Keratinocyte (primary cell): Measurements from ENCODE around the gene TRIM25. TPM values are rescaled to one million over a fixed set of nuclear protein-coding genes. Genes with fewer than 3 reads are reported as not detected.

Source experiments
- DNase-seq: peaks from one replicate; pipeline ENCODE4 v3.0.0-alpha.2; 2011; ENCODE audit warnings: low read depth, missing footprints, low spot score
- FAIRE-seq: peaks from 2 replicates; lab custom pipeline; 2011; peaks lifted over from hg19 to GRCh38; lab: Jason Lieb, UNC
- H2AFZ ChIP-seq: 2 replicates; pipeline ENCODE4 v1.6.0; 2012; ENCODE audit warnings: low read length, control low read depth, inconsistent platforms; ENCODE audit not compliant: control insufficient read depth
- H3K27ac ChIP-seq: 2 replicates; pipeline ENCODE4 v1.5.1; 2011; ENCODE audit warnings: low read length; ENCODE audit not compliant: control insufficient read depth, insufficient read depth
- H3K27me3 ChIP-seq: 3 replicates; pipeline ENCODE4 v1.6.0; 2011; ENCODE audit warnings: low read length; ENCODE audit not compliant: control insufficient read depth, insufficient read depth; ENCODE audit errors: extremely low read depth
- H3K36me3 ChIP-seq, 2 experiments: 2 replicates in 1 of 2; 3 replicates in 1 of 2; pipeline ENCODE4 v1.5.1; 2011; ENCODE audit warnings: low read length in 2 of 2, mild to moderate bottlenecking in 1 of 2; ENCODE audit not compliant: control insufficient read depth in 2 of 2, insufficient read depth in 2 of 2; ENCODE audit errors: extremely low read depth in 1 of 2
- H3K4me1 ChIP-seq: 3 replicates; pipeline ENCODE4 v1.5.1; 2011; ENCODE audit warnings: low read length; ENCODE audit not compliant: control insufficient read depth, insufficient read depth; ENCODE audit errors: extremely low read depth
- H3K4me2 ChIP-seq: 3 replicates; pipeline ENCODE4 v1.6.0; 2011; ENCODE audit warnings: low read depth, low read length; ENCODE audit not compliant: control insufficient read depth, insufficient read depth; ENCODE audit errors: extremely low read depth
- H3K4me3 ChIP-seq, 3 experiments: fragments of 200-600 bp in 1 of 3; sonication (generic) in 1 of 3; 2 replicates in 2 of 3; 3 replicates in 1 of 3; pipeline ENCODE4 v1.5.1; 2011 to 2016; ENCODE audit warnings: low read length in 3 of 3, mild to moderate bottlenecking in 3 of 3, control low read depth in 2 of 3, inconsistent platforms in 1 of 3, low read depth in 1 of 3, mixed read lengths in 1 of 3, mixed run types in 1 of 3, moderate library complexity in 1 of 3; ENCODE audit not compliant: control insufficient read depth in 2 of 3, insufficient read depth in 2 of 3; ENCODE audit errors: extremely low read depth in 1 of 3
- H3K79me2 ChIP-seq: 2 replicates; pipeline ENCODE4 v1.6.0; 2012; ENCODE audit warnings: low read length; ENCODE audit not compliant: control insufficient read depth, insufficient read depth
- H3K9ac ChIP-seq: 3 replicates; pipeline ENCODE4 v1.6.0; 2011; ENCODE audit warnings: low read length; ENCODE audit not compliant: control insufficient read depth, insufficient read depth; ENCODE audit errors: extremely low read depth
- H3K9me1 ChIP-seq: 3 replicates; pipeline ENCODE4 v1.6.0; 2011; ENCODE audit warnings: low read length; ENCODE audit not compliant: control insufficient read depth, insufficient read depth; ENCODE audit errors: extremely low read depth
- H3K9me3 ChIP-seq: 2 replicates; pipeline ENCODE4 v1.5.1; 2012; ENCODE audit warnings: low read depth, low read length; ENCODE audit not compliant: control insufficient read depth
- H4K20me1 ChIP-seq: 3 replicates; pipeline ENCODE4 v1.6.0; 2011; ENCODE audit warnings: low read length; ENCODE audit not compliant: control insufficient read depth, insufficient read depth; ENCODE audit errors: extremely low read depth
- EZH2 ChIP-seq: IDR thresholded peaks from one replicate; pipeline ENCODE4 v1.6.1; 2012; ENCODE audit warnings: inconsistent platforms, mild to moderate bottlenecking, low read length, moderate library complexity
- dilution Hi-C: fragments of 300-500 bp; cut with MboI; formaldehyde crosslinking; loops from one replicate; pipeline ENCODE4 v1.7.0; 2020; ENCODE audit warnings: low sequenced_read_pairs; ENCODE audit not compliant: extremely low pct_ligation_motif_present
- polyA plus RNA-seq, 5 experiments: library from polyadenylated mRNA; depleted of rRNA in 3 of 5; stranded (reverse) in 3 of 5; stranded (forward) in 1 of 5; unstranded in 1 of 5; fragments of >200 nt; gene quantifications; 1 replicate in 1 of 5; 2 replicates in 3 of 5; 3 replicates in 1 of 5; pipeline versions ENCODE4 v1.2.1 to v1.2.3, GENCODE V29; 2011 to 2012; ENCODE audit warnings: missing spikeins in 2 of 5, low read depth in 1 of 5, low replicate concordance in 1 of 5
- TF ChIP-seq, protein P1 (sequence below), 3 experiments: IDR thresholded peaks in 1 of 3; conservative IDR thresholded peaks in 1 of 3; optimal IDR thresholded peaks in 1 of 3; 2 replicates in 2 of 3; 3 replicates in 1 of 3; pipeline versions ENCODE3 to v1.5.1; 2011; ENCODE audit warnings: low read length in 3 of 3, mild to moderate bottlenecking in 3 of 3, moderate library complexity in 2 of 3, control low read depth in 1 of 3, inconsistent platforms in 1 of 3; ENCODE audit not compliant: insufficient read depth in 2 of 3; ENCODE audit errors: extremely low read depth in 1 of 3

Gene TRIM25
- polyA plus RNA-seq, 1 donor (not counting 4 experiments of a cell fraction or from before 2014, with no cell fraction given) = 60.3 TPM

DNA sequence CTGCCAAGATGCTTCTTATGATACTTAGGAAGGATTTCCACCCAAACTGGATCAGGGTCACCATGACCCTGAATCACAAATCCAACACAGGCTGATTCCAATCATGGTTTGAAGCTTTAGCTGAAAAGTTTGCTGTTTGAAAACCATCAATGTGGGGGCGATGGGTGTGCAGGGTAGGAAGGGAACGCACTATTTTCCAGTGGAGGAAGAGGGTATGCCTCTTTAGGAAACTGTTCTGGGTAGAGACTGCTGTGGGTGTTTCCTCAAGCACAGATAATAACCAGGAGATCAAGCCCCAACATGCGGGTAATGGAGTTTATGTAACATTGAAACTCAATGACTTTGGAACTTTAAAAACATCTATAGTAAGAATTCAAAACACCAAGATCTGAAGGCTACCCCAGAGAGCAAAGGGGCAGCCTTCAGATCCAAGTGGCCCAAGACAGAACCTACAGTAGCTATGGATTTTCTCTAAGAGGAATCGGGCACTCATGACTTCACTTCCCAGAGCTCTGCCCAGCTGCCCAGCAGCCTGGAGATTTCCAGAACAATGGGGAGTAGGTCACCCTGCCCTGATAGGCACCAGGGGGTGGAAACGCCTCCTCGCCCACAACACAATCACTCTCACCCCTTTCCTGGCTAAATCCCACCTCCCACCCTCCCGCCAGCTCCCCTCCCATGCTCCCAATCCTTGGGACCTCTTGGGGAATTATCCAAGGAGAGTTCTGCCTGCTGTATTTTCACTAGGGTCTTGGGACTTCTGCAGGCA is 22.8 kb downstream of the TRIM25 start:
- no peak for TF ChIP-seq EZH2
- TF ChIP-seq, protein P1, sequence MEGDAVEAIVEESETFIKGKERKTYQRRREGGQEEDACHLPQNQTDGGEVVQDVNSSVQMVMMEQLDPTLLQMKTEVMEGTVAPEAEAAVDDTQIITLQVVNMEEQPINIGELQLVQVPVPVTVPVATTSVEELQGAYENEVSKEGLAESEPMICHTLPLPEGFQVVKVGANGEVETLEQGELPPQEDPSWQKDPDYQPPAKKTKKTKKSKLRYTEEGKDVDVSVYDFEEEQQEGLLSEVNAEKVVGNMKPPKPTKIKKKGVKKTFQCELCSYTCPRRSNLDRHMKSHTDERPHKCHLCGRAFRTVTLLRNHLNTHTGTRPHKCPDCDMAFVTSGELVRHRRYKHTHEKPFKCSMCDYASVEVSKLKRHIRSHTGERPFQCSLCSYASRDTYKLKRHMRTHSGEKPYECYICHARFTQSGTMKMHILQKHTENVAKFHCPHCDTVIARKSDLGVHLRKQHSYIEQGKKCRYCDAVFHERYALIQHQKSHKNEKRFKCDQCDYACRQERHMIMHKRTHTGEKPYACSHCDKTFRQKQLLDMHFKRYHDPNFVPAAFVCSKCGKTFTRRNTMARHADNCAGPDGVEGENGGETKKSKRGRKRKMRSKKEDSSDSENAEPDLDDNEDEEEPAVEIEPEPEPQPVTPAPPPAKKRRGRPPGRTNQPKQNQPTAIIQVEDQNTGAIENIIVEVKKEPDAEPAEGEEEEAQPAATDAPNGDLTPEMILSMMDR (optimal IDR thresholded peaks at IDR 0.05 in 1 of 3, IDR thresholded peaks at IDR 0.05 in 1 of 3, conservative IDR thresholded peaks at IDR 0.05 in 1 of 3; ENCODE audit: extremely low read depth in 1 of 3, insufficient read depth in 2 of 3, low read length in 3 of 3) = no peak
- dilution Hi-C loops = no loop called here
- no peaks in the 10 kb centered on the region for H4K20me1 ChIP-seq

DNA sequence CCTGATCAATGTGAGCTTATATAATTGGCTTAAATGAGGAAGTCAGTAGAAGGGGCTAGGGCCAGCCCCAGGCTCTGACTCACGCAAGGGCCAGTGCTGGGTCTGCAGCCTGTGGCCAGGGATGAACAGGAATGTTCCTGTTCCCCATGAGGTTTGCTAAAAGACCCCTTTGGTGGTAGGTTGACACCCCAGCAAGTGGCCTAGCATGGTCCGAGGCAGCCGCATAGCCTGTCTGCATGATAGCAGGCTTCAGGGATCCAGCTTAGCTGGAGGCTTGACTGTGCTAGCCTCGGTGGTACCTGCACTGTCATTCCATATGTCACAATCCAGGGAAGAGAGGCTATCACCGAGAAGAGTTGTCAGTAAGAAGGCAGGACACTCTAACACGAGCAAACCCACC is 23.5 kb downstream of the TRIM25 start:
- H3K36me3 ChIP-seq = peaks cover 48 to 51% of the 10 kb centered on the region in 2 experiments
- dilution Hi-C loops = no loop called here
- H3K27ac ChIP-seq = no peak overlapping the region
- H3K4me1 ChIP-seq = no peaks in the 10 kb centered on the region
- FAIRE-seq (no peak), DNase-seq (no peak)
- H3K4me3 ChIP-seq = no peak overlapping the region
- no peak overlapping the region for H3K9ac ChIP-seq
- no peaks in the 10 kb centered on the region for H3K79me2 ChIP-seq
- no peaks in the 10 kb centered on the region for H3K9me1 ChIP-seq
- TF ChIP-seq EZH2 = no peak
- TF ChIP-seq, protein P1 (optimal IDR thresholded peaks at IDR 0.05 in 1 of 3, IDR thresholded peaks at IDR 0.05 in 1 of 3, conservative IDR thresholded peaks at IDR 0.05 in 1 of 3; ENCODE audit: extremely low read depth in 1 of 3, insufficient read depth in 2 of 3, low read length in 3 of 3) = no peak
- H3K9me3 ChIP-seq = peaks cover 13% of the 10 kb centered on the region
- no peak overlapping the region for H2AFZ ChIP-seq
- no peaks in the 10 kb centered on the region for H3K27me3 ChIP-seq
- H3K4me2 ChIP-seq = no peak overlapping the region
- H4K20me1 ChIP-seq = no peaks in the 10 kb centered on the region

More for the DNA sequence above, 22.8 kb downstream of the TRIM25 start:
- Histone ChIP-seq H3K4me2 (no peak overlapping the region), H3K9ac (no peak overlapping the region), H3K27ac (no peak overlapping the region), H3K9me1 (no peaks in the 10 kb centered on the region), H3K9me3 (peaks cover 13% of the 10 kb centered on the region), H3K27me3 (no peaks in the 10 kb centered on the region), H2AFZ (no peak overlapping the region), H3K79me2 (no peaks in the 10 kb centered on the region), H3K36me3 (peaks cover 52 to 54% of the 10 kb centered on the region in 2 experiments), H3K4me1 (no peaks in the 10 kb centered on the region), H3K4me3 (no peak overlapping the region)
- no peak for DNase-seq
- FAIRE-seq = no peak
